Duodenal mucosa (tissue), 2 donors: Measurements from ENCODE around the gene SINHCAF.
"Not testable (repeated sequence)": the region's sequence is repeated elsewhere in the genome, so short reads cannot be mapped to it uniquely, and the experiment has no call there.

Experiments used
- H3K27ac ChIP-seq: one replicate; pipeline ENCODE4 v1.7.0; 2013; ENCODE audit warnings: low read depth, low read length
- H3K27me3 ChIP-seq, 2 donors: one replicate each; pipeline ENCODE4 v1.7.0; 2013; ENCODE audit warnings: low read length in 2 of 2, control low read depth in 1 of 2; ENCODE audit not compliant: insufficient read depth in 2 of 2, control insufficient read depth in 1 of 2
- H3K36me3 ChIP-seq, 2 donors: one replicate each; pipeline ENCODE4 v1.7.0; 2013; ENCODE audit warnings: low read length in 2 of 2, control low read depth in 1 of 2; ENCODE audit not compliant: insufficient read depth in 2 of 2, control insufficient read depth in 1 of 2
- H3K4me1 ChIP-seq, 2 donors: one replicate each; pipeline ENCODE4 v1.7.0; 2013; ENCODE audit warnings: low read length in 2 of 2, control low read depth in 1 of 2; ENCODE audit not compliant: insufficient read depth in 2 of 2, control insufficient read depth in 1 of 2
- H3K4me3 ChIP-seq, 2 donors: one replicate each; pipeline ENCODE4 v1.7.0; 2013; ENCODE audit warnings: low read length in 2 of 2, low read depth in 1 of 2
- H3K9ac ChIP-seq, 2 donors: one replicate each; pipeline ENCODE4 v1.7.0; 2013; ENCODE audit warnings: low read length in 2 of 2, low read depth in 1 of 2
- H3K9me3 ChIP-seq, 2 donors: one replicate each; pipeline ENCODE4 v1.7.0; 2013; ENCODE audit warnings: low read length in 2 of 2, control low read depth in 1 of 2; ENCODE audit not compliant: control insufficient read depth in 1 of 2

Gene SINHCAF

GRCh38 chr12:31249356-31249755 lies 76.6 kb downstream of the SINHCAF start:
- no peaks in the 10 kb centered on the region for H3K36me3 ChIP-seq
- H3K4me3 ChIP-seq: no peak overlapping the region
- no peak overlapping the region for H3K27ac ChIP-seq
- no peaks in the 10 kb centered on the region for H3K27me3 ChIP-seq
- no peaks in the 10 kb centered on the region for H3K9me3 ChIP-seq
- H3K4me1 ChIP-seq: no peaks in the 10 kb centered on the region
- no peak overlapping the region for H3K9ac ChIP-seq

GRCh38 chr12:31248815-31249214 lies 77.1 kb downstream of the SINHCAF start:
- no peaks in the 10 kb centered on the region for H3K4me1 ChIP-seq
- no peak overlapping the region for H3K27ac ChIP-seq
- H3K27me3 ChIP-seq: no peaks in the 10 kb centered on the region
- no peaks in the 10 kb centered on the region for H3K9me3 ChIP-seq
- H3K4me3 ChIP-seq: no peak overlapping the region
- H3K9ac ChIP-seq: no peak overlapping the region
- no peaks in the 10 kb centered on the region for H3K36me3 ChIP-seq

GRCh38 chr12:31248337-31248736 lies 77.6 kb downstream of the SINHCAF start:
- Histone ChIP-seq H3K4me1 (no peaks in the 10 kb centered on the region), H3K36me3 (no peaks in the 10 kb centered on the region), H3K9ac (no peak overlapping the region), H3K4me3 (no peak overlapping the region), H3K9me3 (no peaks in the 10 kb centered on the region), H3K27me3 (no peaks in the 10 kb centered on the region), H3K27ac (no peak overlapping the region)

GRCh38 chr12:31246470-31246850 lies 79.5 kb downstream of the SINHCAF start:
- no peak overlapping the region for H3K9ac ChIP-seq
- H3K9me3 ChIP-seq: no peaks in the 10 kb centered on the region
- H3K36me3 ChIP-seq: no peaks in the 10 kb centered on the region
- H3K4me1 ChIP-seq: no peaks in the 10 kb centered on the region
- no peak overlapping the region for H3K4me3 ChIP-seq
- H3K27ac ChIP-seq: no peak overlapping the region
- no peaks in the 10 kb centered on the region for H3K27me3 ChIP-seq

GRCh38 chr12:31245822-31246469 lies 80.0 kb downstream of the SINHCAF start:
- no peaks in the 10 kb centered on the region for H3K9me3 ChIP-seq
- H3K27ac ChIP-seq: no peak overlapping the region
- H3K9ac ChIP-seq: no peak overlapping the region
- H3K4me1 ChIP-seq: no peaks in the 10 kb centered on the region
- no peaks in the 10 kb centered on the region for H3K36me3 ChIP-seq
- H3K27me3 ChIP-seq: no peaks in the 10 kb centered on the region
- H3K4me3 ChIP-seq: no peak overlapping the region

GRCh38 chr12:31242418-31242817 lies 83.5 kb downstream of the SINHCAF start:
- not testable (repeated sequence) for H3K27ac ChIP-seq, H3K36me3 ChIP-seq

GRCh38 chr12:31238764-31239387 lies 87.1 kb downstream of the SINHCAF start:
- H3K9ac ChIP-seq: no peak overlapping the region
- H3K4me1 ChIP-seq: peaks cover 5 to 7% of the 10 kb centered on the region in 2 donors
- H3K9me3 ChIP-seq: no peaks in the 10 kb centered on the region
- peak overlapping the region in 1 of 2 donors; percentile 26 for H3K4me3 ChIP-seq
- H3K36me3 ChIP-seq: no peaks in the 10 kb centered on the region
- no peak overlapping the region for H3K27ac ChIP-seq
- H3K27me3 ChIP-seq: no peaks in the 10 kb centered on the region

More at GRCh38 chr12:31242418-31242817, 83.5 kb downstream of the SINHCAF start:
- H3K4me1 ChIP-seq, H3K9me3 ChIP-seq, H3K9ac ChIP-seq, H3K4me3 ChIP-seq, H3K27me3 ChIP-seq: not testable (repeated sequence)

- peak overlapping the region in 1 of 2 donors; percentile 26 for H3K4me3 ChIP-seq
Measured at GRCh38 chr12:31238333-31238732, 87.6 kb downstream of the SINHCAF start.

GRCh38 chr12:31236998-31237637 lies 88.8 kb downstream of the SINHCAF start:
- Histone ChIP-seq H3K4me1 (peaks cover 5 to 7% of the 10 kb centered on the region in 2 donors), H3K9me3 (no peaks in the 10 kb centered on the region), H3K27me3 (no peaks in the 10 kb centered on the region), H3K27ac (no peak overlapping the region), H3K4me3 (no peak overlapping the region), H3K9ac (no peak overlapping the region), H3K36me3 (no peaks in the 10 kb centered on the region)

More at GRCh38 chr12:31238333-31238732, 87.6 kb downstream of the SINHCAF start:
- not testable (repeated sequence) for H3K4me1 ChIP-seq, H3K27me3 ChIP-seq, H3K36me3 ChIP-seq, H3K9me3 ChIP-seq, H3K27ac ChIP-seq, H3K9ac ChIP-seq

- peak overlapping the region in 1 of 2 donors; percentile 38 for H3K9ac ChIP-seq
- no peak overlapping the region for H3K27ac ChIP-seq
- H3K36me3 ChIP-seq: no peaks in the 10 kb centered on the region
- H3K4me3 ChIP-seq: no peak overlapping the region
- H3K27me3 ChIP-seq: no peaks in the 10 kb centered on the region
- H3K4me1 ChIP-seq: peaks cover 5 to 7% of the 10 kb centered on the region in 2 donors
- H3K9me3 ChIP-seq: no peaks in the 10 kb centered on the region
Measured at GRCh38 chr12:31235868-31236395, 90.0 kb downstream of the SINHCAF start.
